T-helper 2 cell treated with Interferon-gamma antibody and Interleukin-4, amounts not matched to agents 100 ng/mL and 5 ng/mL, for 36 hours (primary cell): ENCODE measurements around the gene ICAM2. TPM values are rescaled to one million over a fixed set of nuclear protein-coding genes. Genes with fewer than 3 reads are reported as not detected.

ENCODE experiments used
- intact Hi-C: fragments of 100-400 bp; cut with micrococcal nuclease; formaldehyde crosslinking; loops from one replicate; pipeline ENCODE4 v1.15.1; 2023
- total RNA-seq: library from RNA; stranded (reverse); gene quantifications from 2 replicates; pipeline ENCODE4 v1.2.3, GENCODE V29; 2022

The ICAM2 gene
- 98.1 and 98.9 TPM in 2 replicates for total RNA-seq

DNA sequence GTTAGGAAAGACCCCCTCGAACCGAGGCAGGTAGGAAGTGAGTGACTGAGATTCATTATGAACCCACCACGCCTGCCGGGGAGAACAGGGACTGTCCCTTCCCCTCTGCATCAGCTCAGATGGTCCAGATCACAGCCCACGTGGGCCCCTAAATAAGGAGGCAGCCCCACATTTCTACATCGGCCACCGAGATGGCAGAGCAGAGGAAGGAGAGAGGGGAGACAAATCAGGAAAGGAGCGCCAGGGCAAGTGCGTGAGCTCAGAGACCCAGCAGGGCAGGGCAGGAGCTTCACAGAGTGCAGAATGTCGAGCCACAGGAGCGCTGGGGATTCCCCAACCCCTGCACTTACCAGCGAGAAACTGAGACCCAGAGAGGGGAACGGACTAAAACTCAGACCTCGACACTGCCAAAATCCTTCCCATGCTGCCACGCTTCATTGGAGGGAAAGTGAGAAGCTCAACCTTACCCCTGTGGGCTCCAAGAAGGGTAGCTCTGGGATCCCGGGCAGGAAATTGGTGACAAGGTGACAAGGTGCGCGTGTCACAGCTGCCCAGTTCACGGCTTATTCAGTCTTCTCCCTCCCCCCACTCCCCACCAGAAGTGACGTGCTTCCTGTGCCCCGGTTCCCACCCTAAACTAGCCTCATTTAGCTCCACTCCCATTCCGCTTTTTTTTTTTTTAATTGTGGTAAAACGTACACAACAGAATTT, at the start of gene ICAM2:
Gene ICAM2, minus strand, starts transcription at position 578 of the 711 bp plus-strand sequence. CDS start 13,942 bp downstream, outside the sequence.
- intact Hi-C loops, result loop anchor here (1.0 to 10.0 kb wide), 4 partner anchors 22 to 477 kb away; partner anchors contain the start of genes CCDC47, DDX42, POLG2 and PRR29

DNA sequence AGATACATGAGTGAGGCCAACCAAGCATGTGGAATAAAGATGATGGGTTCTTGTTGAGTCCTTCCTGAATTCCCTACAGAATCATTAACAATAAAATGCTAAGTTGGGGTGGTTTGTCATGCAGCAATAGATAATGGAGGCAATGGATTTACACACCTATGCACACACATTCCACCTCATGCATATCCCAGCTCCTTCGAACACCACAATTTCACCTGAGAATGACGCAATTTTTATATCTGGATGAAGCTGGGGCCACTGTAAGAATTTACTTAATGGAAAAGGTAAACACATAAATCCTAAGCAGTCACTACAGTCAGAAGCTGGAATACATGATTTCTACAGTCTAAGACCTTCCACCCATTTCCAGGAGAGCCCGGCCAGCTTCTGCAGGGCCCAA, 49.8 kb upstream of the ICAM2 start:
- intact Hi-C loops, result no loop called here

DNA sequence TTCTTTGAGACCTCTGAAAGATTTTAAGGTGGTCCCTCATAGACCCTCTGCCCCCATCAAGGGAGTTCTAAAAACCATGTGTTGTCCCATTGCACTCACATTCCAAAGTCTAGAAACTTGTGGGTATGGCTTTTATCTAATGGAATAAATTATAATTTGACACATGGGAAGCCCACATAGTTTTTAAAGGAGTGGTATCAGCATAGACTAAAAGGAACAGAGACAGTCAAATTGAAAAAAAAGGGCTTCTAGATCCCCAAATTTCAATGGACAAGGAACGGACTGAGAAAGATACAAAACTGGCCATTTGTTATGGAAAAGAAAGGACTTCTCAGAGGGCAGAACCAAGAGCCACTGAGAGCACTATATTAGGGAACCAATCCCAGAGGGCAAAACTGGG, 48.7 kb upstream of the ICAM2 start:
- intact Hi-C loops, result no loop called here

DNA sequence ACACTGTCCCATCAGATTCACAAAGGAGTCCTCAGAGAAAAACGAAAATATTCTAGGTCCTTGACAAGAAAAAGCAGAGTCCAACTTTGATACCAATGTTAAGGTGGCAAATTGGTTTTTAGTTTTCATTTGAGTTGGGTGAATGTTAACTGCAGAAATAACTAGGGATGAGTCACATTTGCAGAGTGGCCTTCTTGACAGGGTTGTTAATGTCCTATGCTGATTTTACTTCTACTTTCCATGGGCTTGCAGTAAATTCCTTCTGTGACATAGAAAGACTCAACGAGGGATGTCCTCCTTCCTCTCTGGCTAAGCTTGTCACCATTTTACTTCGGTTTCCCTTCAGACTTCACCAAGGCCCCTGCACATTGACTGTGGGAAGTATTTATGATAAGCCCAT, 47.2 kb upstream of the ICAM2 start:
- intact Hi-C loops, result no loop called here

DNA sequence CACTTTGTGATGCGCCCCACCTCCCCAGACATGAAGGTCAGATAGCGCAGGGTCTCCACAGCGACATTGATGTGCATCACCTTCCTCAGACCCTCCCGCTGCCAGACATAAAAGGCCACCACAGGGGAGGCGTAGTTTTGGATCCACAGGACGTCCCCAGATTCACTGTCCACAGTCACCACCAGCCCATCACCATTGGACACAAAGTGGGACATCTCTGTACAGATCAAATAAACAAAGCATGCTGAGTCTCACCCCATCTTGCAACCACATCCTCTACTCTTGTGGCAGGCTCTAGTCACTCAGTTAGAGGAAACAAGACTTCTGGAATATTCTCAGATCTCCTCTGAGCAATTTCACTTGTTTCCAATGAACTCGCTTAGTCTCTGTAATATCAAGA, 46.3 kb upstream of the ICAM2 start:
- intact Hi-C loops, result no loop called here

DNA sequence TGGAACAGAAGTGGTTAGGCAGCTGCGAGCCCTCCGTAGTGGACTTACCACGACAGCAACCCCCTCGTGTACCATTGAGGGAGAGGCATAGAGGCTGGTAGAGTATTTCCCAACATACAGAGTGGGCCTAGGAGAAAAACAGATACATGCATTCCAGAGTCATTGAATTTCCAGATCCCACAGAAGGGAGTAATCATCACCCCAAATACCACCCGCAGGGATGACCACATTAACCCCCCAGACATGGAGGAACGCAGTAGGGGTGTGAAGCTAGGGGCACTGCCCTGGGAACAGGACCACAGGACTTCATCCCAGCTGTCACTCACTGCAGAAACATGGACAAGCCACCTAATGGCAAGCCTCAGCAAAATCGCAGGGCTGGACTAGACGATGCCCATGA, 44.7 kb upstream of the ICAM2 start:
- intact Hi-C loops, result no loop called here

DNA sequence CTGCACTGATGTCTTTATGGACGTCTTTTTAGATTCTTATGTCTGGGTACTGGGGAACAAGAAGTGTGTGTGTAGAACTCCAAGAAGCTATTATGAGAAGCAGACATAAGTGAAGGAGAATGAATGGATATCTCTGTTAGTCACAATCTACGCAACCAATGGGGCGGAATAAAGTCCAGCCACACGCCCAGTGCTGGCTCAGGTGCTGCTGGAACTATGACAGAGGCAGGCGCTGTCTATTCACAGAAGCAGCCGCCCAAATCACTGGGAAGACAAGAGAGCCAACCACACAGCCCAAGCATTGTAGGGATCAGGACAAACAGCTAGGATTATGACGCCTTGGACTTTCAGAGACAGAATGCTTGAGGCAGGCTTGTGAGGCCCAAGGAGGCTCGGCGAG, 43.9 kb upstream of the ICAM2 start:
- intact Hi-C loops, result no loop called here

DNA sequence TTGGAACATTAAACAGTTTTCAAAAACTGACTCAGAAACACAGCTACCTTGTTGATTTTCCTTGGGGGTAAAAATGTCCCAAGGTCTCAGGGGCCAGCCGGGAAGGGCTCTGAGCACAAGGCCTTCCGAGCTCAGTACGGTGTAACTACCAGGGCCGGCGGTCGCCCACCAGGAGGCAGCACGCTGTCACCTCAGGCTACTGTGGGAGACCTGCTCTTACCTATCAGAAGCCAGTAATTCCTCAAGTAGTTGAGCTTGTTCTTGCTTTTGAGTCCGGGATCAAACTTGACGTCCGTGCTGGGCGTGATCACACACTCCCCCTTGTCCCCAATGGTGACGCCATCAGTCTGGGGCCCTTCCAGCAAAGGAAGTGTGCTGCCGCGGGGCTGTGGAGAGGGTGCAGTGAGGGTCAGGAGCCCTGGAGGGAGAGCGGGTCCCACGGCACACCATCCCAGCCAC, 43.4 kb upstream of the ICAM2 start:
- intact Hi-C loops, result loop anchor here (2.0 kb wide), 1 partner anchor 67 kb away; the partner anchor contains the start of gene ERN1

DNA sequence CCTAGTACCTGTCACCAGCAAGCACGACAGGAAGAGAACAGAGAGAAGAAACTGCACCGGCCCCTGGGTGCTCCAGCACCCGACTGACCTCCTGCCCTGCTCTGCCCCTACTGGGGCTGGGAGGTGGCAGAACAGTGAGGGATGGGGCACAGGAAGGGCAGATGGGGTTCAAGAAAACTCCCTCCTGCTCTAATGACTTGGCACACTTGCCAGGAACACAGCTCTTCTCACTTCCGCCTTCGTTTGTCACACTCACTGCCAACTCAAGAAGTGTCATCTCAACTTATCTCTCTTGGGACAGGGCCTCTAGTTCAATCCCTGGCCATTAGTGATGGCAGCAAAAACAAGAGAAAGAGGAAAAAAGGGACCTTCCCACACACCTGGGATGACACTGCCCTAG, 42.7 kb upstream of the ICAM2 start:
- intact Hi-C loops, result loop anchor here (2.0 kb wide), 1 partner anchor 68 kb away; the partner anchor contains the start of gene ERN1

DNA sequence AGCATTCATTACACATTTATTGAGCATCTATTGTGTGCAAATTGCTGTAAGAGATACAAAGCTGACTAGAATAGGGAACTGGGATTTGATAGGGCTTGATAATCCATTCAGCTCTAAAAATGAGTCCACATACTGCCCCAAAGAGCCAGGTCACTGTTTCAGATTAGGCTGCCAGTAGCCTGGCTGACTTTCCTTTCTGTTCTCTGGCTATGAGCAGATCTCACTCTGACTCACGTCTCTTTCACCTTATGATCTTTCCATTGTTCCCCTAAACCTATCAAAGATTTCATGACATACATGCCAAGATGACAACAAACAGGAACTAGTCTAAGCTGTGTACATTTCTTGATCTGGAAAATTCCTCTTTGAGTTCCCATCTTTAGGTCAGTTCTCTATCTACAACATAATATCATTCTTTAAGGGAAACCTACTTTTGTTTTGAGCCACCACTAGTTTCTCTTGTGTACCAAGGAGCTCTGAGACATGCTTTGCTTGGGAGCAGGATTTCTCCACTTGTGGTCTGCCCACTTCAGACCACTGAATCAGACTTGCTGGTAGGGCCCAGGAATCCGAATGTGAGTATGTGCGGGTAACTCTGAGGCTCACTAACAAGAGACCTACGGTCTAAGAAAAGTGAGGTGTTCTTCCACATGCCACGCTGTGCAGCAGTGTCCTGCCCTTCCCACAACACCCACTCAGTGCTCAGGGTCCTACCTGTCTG, 40.9 kb upstream of the ICAM2 start:
- intact Hi-C loops, result no loop called here

DNA sequence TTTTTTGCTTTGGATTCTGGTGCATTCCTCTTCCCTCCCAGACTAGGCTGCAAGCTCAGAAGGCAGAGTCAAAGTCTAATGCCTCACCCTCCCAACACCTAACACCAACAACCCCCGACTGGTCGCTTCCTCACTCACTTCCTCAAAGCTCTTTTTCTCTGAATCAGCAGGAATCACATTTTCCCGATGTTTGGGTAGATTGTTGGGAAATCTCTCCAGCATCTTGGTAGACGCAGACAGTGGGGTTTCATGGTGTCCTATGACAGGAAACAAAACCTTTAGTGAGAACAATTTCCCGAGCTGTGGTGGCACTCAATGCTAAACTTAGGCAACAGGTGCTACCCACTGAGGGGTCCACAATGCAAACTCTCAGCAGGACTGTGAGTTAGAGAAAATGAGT, 39.9 kb upstream of the ICAM2 start:
- intact Hi-C loops, result no loop called here

DNA sequence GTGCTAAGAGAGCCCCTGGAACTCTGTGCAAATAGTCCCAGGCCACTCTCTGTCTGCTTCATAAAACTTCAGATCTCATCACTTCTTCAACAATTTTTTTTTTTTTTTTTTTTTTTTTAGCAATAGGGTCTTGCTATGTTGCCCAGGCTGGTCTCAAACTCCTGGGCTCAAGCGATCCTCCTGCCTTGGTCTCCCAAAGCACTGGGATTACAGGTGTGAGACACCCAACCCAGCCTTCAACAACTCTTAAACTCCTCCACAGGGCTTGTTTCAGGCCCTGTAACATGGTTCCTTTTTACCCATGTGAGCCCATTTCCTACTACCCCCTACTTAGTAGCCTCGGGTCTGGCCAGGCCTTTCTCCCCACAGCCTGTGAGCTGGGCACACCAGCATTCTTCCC, 39.3 kb upstream of the ICAM2 start:
- intact Hi-C loops, result no loop called here

DNA sequence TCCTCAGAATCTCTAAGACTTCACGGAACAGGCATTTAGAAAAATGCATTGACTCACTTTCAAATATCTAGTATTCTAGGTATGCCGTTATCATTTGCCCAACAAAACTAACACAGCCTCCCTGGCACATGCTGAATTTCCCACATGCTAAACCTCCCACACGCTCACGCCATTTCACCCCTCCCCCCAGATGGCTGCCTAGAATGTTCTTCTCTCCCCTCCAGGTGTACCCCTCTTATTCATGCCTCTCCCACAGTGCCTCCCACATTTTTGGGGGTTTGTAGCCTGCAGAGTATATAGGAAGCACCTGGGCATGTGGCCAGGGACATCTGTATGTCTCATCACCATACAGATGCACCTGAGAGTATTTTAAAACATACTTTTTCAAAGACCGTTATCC, 38.2 kb upstream of the ICAM2 start:
- intact Hi-C loops, result no loop called here

DNA sequence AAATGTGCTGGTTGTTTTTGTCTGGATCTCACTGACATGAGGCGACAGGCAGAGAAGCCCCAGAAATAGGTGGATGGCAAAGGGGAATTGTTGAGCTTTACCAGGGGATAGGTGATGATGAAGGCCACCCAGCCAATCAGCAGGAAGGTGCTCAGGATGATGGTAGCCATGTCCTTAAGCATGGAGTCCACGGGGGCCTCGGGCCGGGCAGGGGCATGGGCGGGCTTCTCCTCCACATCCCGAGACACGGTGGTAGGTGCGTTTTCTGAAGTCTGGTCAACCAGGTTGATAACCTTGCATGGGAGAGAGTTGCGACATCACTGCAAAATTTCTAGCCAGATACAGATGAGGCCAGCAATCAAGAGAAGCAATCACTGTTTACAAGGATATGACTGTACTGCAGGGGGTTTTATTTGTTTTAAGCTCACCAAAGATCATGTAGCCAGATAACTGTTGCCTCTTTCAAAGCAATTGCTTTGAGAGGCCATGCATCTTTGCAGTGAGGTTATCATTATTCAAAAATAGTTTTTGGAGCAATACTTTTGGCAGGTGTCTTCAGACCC, 37.3 kb upstream of the ICAM2 start:
- intact Hi-C loops, result no loop called here

DNA sequence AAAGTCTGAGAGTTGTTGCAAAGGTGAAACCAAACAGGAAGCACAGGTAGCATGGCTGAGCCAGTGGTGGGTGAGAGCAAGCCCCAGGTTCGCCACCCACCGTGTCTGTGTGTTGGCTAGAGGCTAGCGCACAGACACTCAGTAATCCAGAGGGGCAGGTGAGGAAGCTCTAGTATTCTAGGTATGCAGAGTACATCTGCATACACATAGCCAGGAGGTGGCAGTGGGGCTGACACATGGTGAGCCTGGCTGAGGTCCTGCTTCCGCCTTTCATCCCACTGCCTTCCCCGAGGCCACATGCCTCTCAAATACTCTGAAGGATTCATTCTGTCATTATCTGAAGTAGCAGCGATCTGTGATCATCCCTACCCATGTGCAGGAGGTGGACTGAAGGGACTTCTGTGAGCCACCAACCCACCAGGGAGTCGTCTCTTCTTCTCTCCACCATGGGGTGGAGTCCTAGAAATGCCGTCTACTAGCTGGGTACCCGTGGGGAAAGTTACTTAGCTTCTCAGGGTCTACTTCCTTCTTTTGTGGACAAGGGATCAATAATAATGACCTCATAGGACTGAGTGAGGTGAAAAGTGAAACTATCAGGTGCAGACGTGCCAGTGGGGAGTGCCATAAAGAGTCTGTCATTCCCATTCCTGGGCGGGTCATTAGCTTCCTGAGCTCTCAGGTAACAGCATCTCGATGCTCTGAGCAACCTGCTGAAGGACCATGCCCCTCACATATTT, 36.0 kb upstream of the ICAM2 start:
- intact Hi-C loops, result no loop called here

DNA sequence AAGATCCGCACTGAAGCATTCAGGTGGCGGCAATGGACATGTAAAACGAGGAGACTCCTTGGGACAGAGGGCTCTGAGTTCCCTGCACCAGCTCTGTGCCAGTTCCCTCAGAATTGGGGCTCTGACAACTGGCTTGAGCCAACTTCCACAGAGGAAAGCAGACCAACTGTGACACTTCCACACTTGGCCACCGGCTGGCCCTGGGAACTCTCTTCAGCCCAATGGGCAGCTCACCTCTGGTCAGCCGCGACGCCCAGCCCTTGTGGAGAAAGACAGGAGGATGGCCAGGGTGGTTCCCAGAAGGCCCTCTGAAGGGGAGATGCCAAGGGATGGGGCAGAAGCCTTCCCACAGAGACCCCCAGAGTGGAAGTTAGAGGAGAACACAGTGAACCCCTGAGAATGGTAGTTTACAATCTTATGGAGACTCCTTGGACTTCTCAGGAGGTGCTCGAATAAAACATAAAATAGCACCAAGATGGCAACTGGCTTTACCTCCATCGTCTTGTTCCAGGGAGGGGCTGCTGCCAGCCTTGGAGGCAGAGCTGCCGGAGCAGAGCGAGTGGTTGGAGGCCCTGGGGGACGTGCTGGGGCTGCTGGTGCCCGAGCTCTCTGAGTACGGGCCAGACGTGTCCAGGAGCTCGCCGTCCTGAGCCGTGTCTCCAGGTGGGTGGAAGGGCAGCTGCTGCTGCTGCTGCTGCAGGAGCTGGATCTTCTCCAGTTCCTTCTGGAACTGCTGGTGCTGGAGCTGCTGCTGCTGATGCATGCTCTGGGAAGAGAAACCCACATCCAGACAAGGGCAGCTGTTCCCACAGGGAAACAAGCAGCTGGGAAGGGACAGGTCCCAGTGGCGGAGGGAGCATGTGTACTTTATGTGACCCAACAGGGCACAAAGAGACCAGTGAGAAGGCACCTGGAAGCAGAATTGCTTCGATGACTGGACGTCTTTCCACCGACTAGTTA, 35.0 kb upstream of the ICAM2 start:
- intact Hi-C loops, result no loop called here

DNA sequence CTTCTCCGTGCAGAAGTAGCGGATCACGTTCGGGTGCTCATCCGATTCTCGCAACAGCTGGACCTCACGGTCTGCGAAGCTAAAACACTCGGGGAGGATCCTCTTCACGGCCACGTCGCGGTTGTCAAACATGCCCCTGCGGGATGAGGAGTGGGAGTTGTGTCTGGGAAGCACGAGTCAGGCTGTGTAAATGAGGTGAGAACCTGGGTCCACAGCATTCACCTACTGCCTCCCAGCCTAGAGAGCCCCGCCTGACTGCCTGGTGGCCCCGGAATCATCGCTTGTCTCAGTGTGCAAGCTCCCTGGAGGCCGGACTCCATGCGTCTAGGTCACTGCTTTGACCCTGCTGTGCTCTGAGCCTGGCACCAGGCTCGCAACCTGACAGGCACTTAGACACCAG, 33.9 kb upstream of the ICAM2 start:
- intact Hi-C loops, result no loop called here

DNA sequence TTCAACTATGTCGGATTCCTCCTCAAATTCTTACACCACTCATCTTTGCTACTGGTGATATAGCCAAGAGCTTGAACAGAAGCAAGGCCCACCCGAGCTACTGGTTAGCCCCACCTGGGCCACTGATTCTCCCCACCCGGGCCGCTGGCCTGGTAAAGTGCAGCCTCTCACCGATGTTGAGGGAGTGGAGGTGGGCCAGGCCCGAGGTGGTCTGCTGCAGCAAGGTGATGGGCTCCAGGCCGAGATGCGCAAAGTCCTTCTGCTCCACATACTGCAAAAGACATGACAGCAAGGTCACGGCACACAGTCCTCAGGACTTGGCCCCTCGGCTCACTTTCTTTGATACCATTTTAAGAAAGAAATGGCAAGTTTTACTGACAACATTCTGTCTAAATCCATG, 32.7 kb upstream of the ICAM2 start:
- intact Hi-C loops, result no loop called here

DNA sequence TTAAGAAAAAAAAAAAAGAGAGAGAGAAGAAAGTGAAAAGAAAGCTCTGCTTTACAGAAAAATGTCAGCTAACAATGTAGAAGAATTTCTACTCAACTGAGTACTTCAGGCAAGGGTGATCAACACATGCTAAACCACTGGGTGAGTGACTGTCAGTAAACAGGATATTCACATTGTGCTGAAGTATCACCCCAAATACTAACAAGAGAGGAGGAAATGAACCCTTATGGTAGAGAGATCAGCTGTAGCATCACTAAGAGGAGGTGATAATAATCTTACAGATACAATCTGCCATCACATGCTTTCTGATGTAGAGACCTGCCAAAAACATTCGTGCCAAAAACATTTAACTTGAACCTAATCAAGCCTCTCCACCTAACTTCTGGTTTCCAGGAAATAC, 30.7 kb upstream of the ICAM2 start:
- intact Hi-C loops, result loop anchor here (1.0 kb wide), 3 partner anchors 22 to 79 kb away; partner anchors contain the start of gene ERN1

DNA sequence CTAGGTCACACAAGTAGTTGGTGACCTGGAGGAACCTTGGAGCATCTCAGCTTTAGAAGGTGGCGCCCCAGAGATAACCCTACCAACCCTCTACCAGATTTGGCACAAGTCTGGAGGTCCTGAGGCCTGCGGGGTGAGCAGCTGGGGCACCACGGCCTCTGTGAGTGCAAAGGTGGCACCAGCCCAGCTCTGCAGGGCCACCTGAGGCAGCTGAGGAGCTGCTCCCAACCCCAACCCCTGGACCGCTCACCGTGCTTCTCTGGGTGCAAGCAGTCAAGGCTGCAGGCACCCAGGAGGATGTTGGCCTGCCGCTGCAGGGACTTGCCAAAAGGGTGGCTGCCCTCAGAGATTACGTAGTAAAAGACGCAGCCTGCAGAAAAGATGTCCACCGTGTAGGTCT, 28.4 kb upstream of the ICAM2 start:
- intact Hi-C loops, result no loop called here
